GM18873 (cell line): ENCODE data around the gene PAX7.

Source experiments
- ATAC-seq: cut with Tn5 transposase; IDR thresholded peaks from one replicate; pipeline ENCODE4 v1.9.1; 2021; ENCODE audit warnings: mild to moderate bottlenecking, moderate library complexity, moderate number of reproducible peaks; ENCODE audit not compliant: unreplicated experiment, low FRiP score

PAX7 gene

DNA sequence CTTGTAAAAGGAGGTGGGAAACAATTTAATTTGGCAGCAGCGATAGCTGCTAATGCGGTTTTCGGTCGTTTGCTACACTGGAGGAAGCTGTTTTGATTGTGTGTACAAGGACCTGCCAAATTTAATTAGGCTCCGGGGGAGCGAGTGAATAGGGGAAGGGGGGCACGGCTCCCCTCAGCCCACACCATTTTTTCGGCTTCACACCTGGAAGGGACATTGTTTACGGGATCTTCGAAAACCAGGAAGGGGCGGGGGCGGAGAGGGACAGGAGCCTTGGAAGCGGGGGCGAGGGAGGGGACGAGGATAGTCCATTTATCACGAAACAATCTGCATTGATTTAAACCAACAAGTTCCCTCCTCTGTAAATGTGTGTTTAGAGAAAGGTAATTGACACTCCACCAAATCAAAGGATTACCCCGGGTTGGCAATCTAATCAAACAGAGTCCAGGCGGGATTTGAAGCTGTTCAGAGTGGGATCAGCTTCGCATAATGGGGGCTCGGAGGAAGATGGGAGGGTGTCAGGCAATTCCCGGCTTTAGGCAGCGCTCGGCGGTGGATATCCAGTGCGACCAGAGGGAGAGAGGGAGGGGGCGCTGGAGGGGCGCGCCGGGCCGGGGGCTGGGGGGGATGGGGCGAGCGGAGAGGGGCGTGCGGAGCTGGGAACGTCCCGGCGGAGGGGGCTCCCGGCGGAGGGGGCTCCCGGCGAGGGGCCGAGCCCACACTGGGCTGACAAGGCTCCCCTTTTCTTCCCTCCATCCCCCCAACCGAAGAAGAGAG lies 9.8 kb downstream of the PAX7 start:
- no peak for ATAC-seq

DNA sequence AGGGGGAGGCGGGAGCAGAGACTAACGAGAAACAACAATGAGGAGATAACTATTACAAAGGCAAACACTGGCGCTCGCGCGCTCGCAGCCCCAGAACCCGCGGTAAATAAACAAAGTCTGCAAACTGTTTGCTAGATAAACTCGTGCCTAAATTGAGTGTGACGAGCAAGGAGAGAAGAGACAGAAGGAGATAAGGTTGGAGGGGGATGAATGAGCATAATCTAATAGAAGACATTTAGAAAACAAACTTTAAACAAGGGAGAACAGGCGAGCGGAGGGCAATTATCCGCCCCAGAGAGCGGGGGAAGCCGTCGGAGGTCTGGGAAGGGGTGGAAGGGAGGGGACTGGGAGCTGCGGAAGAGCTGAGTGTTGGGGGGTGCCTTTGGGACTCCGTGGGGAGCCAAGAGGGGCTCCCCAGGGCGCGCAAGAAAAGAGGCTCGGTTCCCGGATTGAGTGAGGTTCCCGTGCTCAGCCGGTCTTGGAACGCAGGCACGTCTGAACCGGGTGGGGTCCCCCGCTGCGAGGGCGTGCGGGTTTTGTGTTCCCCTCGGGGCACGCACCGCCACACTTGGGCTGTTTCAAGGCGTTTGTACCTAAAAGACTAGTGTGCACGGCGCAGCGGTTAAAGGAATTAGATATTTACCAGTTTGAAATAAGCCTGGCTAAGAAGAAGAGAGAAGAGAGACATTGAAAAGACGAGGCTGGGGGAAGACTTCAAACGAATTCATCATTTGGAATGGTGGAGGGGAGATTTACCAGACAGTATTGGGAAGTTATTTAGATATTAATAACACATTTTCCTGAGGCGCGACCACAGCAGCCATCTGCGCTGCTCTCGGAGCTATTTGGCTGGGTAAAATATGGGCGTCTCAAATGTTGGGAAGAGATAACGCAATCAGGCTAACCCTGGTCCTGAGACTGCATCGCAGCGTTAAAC lies 10.6 kb downstream of the PAX7 start:
- ATAC-seq = no peak

DNA sequence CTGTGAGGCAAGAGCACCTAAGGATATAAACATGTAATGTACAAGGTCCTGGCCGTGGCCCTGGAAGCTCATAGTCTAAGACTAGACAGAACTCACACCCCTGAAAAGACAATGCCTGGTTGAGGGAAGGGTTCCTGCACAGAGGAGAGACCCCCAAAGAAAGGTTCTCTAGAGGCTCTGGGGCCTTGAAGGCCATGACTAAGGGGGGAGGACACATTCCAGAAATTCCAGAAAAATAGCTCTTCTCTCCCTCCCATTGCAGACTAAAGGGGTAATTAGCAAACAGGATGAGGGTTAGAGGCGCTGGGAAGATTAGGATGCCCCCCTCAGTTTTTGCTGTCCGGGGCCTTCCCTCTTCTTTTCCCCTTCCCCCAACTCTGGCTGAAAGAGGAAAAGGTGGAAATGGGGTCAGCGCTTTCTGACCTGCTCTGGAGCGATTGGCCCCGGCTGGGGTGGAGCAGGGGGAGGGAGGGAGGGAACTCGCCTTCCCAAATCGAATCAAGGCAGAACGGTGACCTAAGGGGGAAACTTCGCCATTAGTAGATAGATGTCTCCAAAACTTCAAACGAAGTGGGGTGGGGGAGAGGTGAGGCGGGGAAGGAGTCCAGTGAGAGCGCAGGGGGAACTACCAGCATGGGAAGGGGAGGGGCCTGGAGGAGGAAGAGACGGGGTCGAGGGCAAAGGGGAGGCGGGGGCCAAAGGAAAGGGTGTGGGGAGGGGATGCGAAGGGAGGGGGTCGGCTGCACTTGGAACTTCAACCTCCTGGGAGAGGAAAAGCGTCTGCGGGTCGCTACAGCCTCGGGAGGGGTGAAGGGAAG lies 11.8 kb downstream of the PAX7 start:
- no peak for ATAC-seq

DNA sequence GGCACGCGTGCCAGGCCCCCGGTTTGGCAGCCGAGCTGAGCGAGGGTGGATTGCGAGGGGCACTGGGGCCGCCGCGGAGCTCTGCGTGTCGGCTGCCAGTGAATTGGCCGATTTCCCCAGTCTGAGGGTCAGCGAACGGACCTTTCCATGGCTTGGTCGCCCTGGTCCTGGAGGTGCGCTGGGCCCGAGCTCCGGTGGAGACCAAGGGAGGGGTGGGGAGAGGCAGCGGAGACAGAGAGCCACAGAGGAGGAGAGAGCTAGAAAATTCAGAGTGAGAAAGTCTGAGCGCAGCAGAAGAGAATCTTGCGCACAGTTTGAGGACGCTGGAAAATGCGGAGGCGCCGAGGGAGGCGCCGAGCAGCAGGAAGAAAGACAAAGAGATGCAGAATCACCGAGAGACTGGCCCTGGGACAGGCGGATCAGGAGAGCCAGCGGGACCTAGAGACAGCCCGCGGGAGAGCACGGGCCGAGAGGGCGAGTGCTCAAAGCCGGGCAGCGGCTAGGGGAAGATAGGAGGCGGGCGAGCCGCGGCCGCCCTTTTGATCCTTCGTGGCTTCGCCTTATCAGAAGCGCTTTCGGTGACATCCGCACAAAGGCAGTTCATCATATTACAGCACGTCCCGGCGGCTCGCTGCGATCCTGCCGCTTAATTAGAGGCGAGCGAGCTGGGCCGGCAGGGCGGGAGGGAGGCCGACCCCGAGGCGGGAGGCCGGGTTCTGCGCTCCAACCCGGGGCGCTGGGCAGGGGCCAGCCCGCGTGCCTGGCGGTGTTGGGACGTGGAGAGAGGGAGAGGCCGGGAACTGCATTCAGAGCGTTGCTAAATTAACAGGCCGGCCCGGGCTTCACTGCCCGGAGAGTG lies 12.7 kb downstream of the PAX7 start:
- no peak for ATAC-seq

DNA sequence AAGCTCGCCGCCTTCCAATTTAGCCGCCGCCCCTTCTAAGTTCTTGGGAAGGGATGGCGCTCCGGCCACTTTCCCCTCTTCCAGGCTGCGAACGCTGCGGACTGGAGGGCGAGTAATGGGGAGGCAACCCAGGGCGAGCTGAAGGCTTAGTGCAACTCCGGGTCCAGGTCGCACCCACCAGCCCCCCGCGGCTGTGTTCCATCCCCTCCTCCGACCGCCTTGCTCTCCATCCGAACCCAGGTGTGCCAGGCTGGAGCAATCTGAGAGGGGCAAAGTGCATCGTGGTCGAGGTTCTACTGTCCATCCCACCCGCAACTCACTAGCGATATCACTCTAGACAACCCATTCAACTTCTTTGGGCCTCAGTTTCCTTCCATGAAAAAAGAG lies 13.4 kb downstream of the PAX7 start:
- ATAC-seq = no peak

DNA sequence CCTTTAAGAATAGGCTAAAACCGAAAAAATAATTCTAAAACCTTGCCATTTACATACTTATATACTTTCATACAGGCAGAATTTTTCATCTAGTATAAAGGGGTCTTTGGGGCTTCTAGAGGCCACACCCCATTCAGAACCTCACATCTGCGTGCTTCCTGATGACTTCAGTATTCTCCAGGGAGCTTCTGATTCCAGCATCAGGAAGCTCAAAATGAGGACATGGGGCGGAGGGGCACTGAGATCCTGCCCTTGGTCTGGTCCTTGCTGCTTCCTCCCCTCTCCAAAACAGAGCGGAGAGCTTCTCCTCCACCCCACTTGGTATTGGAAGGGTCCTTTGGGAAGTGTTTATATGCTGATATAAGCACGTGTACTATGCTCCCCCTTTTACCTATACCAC lies 13.8 kb downstream of the PAX7 start:
- ATAC-seq = no peak

DNA sequence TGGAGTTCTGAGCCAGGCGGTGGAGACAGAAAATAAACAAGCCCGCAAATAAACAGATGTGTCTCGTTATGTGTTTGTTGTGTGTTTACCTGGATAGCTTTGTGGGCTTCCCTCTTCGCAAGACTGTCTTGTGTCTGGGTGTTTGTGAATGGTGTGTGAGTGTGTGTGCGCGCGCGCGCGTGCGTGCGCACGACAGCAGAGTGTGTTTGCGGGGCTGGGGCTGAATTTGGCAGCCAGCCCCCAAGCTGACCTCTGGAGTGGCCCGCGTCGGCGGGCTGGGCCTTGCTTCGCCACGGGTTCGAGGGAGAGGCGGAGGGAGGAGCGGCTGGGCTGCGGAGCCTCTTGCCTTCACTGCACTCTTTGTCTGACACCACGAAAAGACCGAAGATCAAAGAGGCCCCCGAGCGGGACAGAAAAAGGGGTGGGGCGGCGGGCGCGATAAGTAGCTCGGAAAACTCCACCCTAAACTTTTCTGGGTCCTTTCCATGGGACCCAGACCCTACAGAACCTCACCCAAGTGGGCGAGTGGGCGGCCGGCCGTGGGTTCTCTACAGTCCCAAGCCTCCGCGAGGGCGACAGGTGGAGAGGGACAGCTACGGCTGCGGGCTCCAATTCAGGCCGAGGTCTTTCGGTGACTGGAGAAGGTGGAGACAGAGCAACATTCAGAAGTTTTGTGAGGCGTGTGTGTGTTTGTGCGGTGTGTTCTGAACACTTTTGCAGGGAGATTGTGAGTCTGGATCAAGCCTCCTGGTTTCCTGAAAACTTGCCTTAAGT lies 14.5 kb downstream of the PAX7 start:
- no peak for ATAC-seq

DNA sequence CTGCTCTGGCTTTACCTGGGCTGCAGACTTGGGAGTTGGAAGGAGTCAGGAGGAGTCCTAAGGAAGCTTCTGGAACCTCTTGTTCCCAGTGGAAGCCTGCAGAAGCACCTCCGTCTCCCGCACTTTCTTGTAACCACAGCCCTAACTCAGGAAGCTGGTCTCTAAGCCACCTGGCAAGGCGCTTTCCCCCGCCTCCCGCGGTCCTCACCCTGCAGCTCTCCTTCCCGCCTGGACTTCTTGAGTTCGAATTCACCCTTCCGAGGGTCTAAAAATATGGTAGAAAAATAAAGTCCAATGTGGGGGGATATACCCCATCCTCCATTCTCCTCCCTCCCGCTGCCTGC lies 15.1 kb downstream of the PAX7 start:
- ATAC-seq = no peak

DNA sequence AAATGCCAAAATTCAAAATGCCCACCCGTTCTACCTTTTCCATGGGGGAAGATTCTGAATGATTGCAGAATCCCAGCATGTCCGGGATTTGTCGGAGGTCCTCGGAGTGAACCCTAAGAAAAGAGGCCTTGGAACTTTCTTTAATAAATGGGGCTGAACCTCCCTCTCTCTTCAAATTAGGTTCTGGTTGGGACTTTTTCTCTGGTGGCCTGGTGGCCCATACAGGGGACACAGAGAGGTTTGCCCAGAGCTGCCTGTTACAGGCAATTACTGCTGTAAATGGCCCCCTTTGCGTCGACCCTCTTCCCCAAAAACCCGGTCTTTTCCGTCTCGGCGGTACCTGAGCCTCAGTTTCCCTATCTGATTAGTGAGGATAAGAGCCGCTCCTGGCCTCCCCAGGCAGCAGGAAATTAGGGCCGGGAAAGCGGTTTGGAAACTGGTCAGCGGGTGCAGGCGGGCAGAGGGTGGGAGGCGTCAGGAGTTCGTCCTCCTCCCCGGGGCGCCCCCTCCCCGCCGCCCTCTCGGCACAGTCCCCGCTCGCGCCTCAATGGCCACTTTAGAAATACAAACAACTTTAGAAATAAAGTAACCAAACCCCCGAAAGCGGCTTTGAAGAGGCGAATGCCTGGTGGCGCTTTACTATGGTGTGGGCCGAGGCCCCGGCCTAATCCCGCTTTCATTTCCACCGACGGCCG lies 15.6 kb downstream of the PAX7 start:
- ATAC-seq = no peak

DNA sequence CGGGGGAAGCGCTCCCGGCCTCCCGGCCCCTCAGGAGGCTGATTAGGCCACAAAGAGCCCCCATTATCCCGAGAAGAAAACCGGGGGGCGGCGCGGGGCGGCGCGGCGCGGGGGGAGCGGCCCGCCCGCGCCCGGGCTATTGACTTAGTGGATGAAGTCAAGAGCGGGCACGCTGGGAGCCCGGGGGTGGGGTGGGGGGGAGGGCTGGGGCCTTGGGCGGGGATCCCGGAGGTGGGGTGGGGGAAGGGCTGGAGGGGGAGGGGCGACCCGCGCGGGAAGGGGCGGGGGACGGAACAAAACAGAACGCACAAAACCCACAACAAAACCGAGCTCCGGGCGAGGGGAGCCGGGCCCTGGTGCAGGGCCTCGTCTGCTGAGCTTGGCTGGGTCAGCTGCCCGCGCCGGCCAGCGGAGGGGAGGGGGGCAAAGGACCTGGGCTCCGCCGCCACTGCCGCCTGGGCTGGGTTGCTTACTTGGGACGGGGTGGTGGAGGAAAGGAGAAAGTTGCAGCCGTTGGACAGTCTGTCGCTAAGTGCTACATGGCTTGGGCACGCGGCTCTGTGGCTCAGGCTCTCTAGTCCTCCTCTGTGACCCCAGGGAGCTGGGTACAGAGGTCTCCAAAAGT lies 16.3 kb downstream of the PAX7 start:
- no peak for ATAC-seq

DNA sequence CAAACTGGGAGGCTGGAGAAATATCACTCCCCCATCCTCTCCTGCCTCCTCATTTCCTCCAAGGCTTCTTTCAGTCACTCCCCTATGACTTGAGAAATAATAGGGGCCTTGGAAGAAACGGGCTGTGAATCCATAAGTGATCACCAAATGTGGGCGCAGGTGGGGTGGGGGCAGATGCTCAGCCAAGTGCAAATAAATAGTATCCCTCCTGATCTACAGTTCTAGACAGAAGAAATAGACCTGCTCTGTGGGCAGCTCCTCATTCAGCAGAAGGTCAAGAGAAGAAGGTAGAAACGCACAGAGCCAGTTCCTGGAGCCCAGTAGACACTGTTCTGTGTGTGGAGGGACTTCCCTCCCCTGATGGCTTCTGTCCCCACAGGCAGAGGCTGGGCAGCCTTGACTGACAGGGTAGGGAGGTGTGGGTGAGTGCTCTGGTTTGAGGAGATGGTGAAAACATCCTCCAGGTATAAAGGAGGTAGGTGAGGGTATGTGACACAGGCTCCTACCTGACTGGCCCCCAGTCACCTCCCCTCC lies 17.1 kb downstream of the PAX7 start:
- no peak for ATAC-seq

DNA sequence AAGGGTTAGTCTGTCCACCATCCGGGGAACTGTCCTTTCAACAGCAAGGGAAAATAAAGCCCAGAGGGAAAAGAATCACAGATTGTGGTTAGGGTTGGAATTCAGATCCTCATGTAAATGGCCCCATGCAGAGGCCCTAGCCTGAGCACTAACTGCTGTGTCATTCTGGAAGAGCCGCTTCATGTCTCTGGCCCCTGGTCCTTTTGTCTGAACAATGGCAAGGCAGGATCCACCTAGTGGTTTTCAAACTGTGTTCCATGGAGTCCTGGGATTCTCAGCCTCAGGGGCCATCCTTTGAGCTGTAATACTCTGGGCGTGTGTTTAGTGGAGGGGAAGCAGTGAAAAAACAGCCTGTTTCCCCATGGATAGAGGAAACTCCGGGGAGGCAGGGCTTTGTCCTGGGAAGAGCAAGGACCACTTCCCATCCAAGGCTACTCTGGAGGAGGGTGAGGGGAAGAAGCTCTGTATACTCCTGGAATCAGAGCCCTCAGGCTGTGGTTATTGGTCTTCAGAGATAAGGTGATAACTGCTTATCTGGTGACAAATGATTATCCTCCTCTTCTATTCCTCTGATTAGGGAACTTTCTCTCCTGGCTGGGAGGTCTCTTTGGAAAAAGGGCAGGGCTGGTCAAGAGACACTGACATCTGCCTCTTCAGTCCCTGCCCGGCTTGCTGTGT lies 19.2 kb downstream of the PAX7 start:
- no peak for ATAC-seq

DNA sequence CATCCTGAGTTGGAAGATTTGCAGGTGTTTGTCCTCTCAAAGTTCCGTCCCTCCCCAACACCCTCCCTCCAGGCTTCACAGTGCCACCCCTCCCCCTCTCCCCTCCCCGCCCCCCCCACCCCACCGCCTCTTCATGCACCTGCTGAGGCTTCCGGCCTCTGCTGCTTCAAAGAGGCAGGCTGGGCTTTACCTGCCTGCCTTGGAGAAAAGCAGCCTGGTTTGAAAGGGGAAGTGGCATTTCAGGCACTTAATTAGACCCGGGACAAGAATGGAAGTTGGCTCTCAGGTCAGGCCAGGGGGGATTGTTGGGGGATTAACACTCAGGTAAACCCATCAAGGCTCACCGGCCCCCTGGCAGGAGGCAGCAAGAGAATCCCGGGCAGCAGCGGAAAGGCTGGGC lies 21.1 kb downstream of the PAX7 start:
- no peak for ATAC-seq

DNA sequence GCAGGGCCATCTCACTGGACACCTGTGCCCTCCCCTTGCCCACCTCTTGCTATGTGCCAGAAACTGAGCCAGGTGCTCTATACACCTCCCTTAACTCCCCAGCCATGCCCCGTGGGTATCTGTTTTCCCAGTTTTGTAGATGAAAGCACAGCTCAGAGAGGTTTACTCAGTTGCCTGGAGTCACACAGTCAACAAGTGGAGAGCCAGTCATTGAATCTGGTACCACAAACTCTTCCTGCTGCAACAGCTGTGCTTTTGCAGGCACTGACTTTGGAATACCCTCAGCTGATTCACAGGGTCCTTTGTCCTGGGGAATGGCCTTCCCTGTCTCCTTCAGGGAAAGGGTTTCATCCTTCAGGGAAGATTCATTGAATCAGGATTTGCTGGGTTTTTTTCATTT lies 22.1 kb downstream of the PAX7 start:
- no peak for ATAC-seq

DNA sequence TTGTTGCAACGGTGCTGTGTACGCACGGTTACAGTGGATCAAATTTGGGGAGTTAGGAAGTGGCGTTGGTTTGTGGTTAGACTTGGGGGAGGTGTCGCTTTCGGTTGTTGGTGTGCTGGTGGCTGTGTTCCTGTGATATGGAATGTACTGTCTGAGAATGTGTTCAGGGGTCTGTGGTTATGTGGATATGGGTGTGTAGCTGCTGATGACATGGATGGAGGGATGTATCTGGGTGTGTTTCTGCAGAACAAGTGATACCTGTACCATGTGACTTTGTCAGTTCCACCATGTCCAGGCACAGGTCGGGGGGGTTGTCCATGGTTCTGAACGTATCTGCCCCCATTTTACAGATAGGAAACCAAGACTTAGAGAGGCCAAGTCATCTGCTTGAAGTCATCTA lies 22.7 kb downstream of the PAX7 start:
- no peak for ATAC-seq

DNA sequence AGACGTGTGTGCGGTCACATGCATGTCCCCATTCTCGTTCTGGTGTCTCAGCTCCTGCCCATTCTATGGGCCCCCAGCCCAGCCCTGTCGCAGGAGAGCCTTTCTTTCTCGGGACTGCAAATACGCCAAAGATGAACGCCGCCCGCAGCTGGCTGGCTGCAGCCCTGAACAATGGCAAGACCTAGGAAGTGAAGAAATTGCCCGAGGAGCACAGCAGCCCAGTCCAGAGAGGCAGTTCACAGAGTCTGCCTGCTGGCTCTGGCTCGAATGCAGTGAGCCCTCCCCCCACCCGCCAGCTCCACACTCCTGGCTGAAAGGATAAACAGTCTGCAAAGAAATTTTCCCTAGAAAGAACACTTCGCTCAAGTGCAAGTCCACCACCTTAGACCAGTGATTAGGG lies 23.3 kb downstream of the PAX7 start:
- ATAC-seq = no peak

DNA sequence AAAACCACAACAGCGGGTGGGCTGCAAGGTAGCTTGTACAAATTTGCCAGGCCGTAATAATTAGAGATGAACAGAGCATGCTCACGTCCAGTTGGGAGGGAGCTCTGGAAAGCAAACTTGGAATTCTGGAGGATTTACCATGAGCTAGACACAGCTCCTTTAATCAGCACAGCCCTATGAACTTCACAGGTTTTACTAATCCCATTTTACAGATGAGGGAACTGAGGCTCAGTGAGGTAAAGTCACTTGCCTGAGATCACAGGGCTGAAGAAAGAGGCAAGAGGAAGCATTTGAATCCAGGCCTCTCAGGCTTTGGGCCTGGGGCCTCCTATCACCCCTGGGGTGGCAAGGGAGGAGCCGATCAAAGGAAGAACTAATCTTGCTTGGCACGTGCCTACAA lies 24.0 kb downstream of the PAX7 start:
- no peak for ATAC-seq
